Fibroblast of skin of right quadriceps (primary cell): ENCODE measurements around the gene BSX.

Experiments used
- DNase-seq: peaks from one replicate; pipeline ENCODE4 v3.0.0-alpha.2; 2013

The BSX gene

DNA sequence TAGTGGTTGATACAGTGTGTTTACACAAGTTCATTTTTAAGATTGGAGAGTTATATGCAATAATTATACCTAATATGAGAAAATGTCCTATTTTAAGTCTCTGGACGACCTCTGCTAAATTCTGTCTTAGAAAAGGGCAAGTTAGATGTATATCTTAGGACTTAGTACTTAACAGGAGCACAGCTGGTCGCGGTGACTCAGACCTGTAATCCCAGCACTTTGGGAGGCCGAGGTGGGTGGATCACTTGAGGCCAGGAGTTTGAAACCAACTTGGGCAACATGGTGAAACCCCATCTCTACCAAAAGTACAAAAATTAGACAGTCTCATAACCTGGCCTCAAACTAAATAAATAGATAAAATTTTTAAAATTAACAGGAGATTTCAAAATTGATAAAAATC, 27.2 kb downstream of the BSX start:
- no peak for DNase-seq

DNA sequence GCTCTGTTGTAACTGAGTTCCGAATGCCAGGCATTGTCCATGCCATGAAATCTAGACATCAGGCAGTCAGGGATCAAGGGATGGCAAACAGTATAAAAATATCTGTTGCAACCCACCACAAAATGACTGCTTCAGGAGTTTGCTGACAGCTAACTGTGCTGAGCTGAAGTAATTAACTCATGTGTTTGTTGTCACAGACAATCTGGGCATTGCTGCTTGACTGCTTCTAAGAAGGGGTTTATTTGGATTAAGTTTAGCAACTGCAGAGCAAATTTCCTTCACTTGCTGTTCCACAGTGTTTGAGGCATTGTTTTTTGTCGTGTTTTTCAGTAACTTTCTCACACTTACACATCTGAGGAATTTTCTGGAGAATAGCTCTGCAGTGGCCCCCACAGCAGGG, 30.4 kb downstream of the BSX start:
- no peak for DNase-seq

DNA sequence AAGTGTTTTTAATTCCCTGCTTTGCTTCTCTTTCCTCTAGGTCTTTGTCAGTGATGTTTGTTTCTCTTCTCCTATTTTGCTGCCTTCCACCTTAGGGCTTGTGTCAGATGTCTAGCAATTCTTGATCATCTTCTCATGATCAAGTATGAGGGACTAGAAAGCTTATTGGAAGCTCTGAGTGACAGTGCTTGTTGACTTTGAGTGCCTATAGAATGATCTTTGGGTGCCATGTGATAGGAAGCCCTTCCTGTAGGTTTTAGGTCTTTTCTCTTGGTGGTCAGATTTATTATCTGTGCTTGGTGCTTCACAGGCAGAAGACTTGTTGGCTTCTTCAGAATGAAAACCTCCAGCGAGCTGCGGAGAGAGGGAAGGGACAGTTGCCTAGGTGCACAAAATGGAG, 43.1 kb downstream of the BSX start:
- no peak for DNase-seq

DNA sequence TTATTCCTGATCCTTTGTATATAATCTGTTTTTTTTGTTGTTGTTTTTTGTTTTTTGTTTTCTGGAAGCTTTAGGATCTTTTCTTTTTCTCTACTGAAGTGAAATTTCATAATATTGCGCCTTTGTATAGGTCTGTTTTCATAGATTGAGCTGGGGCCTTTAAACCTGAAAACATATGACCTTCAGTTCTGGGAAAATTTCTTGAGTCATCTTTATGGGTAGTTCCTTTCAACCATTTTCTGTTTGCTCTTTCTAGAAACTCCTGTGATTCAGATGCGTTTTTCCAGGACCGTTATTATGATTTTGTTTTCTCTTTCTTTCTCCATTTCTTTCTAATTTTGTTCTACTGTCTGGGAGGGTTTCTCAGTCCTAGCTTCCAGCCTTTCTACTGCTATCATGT, 43.7 kb downstream of the BSX start:
- DNase-seq: no peak

- no peak for DNase-seq
These were observed 48.2 kb downstream of the BSX start for GRCh38 chr11:122933416-122933815.

DNA sequence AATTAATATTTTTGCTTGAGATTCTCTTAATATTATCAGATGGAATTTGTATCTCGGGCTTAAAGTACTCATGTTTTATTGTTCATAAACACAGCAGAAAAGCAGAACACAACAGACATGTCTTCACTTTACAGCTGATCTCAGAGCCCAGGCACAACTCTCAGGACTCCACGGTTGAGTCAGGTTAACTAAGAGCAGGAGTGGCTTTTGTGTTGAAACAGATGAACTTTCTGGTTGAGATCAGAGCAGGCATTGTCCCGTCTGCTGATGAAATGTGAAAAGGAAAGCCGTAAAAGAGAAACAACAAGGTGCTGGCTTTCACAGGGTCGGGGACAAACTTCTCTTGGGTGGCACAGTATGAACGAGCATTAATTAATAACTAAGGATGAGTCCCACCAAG, 50.1 kb downstream of the BSX start:
- no peak for DNase-seq
